Measurements from ENCODE around the gene LRCH3. TPM values are rescaled to one million over a fixed set of nuclear protein-coding genes. Genes with fewer than 3 reads are reported as not detected.

Gene LRCH3
- total RNA-seq, 1 experiment from 2014 or later = 71.8 TPM

DNA sequence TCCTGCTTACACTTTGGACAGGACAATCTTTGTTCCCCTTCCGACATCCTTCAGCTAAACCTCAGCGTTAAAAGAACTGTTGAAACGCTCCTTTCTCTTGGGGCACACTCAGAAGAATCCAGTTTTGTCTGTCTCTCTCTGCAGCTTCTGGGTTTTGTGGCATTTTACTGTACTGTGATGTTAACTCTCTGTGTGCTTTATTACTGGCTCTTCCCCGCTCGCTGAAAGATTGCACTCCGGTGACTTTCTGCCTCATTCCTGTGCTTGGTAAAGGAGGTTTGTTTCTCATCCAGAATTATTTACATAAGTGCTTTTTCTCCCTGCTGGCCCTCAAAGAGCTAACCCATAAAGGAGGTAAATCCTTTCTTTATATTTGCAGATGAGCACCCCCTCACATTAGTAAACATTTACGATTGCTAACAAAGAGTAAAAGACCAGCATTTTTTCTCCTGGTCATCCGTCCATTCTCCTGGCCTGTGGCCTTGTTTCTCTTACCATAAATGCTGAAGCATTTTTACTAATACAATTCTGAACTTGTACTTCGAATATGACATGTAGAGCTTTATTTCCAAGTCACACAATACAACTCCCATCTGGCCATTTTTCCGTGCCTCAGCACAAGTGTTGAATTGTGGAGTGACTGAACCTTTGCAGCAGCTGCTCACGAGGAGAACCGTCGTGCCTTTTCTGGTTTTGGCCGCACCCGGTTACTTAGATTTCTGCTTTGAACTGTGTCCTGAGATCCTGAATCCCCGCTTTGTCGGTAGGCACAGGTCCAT is 89.6 kb downstream of the LRCH3 start:
- CTCF ChIA-PET = no interaction called here
- no peak overlapping the region for H3K4me3 ChIP-seq (ENCODE audit: low read depth, low read length, poor library complexity, severe bottlenecking)

GRCh38 chr3:197881270-197881969 is 90.4 kb downstream of the LRCH3 start:
- TF ChIP-seq, protein P1, sequence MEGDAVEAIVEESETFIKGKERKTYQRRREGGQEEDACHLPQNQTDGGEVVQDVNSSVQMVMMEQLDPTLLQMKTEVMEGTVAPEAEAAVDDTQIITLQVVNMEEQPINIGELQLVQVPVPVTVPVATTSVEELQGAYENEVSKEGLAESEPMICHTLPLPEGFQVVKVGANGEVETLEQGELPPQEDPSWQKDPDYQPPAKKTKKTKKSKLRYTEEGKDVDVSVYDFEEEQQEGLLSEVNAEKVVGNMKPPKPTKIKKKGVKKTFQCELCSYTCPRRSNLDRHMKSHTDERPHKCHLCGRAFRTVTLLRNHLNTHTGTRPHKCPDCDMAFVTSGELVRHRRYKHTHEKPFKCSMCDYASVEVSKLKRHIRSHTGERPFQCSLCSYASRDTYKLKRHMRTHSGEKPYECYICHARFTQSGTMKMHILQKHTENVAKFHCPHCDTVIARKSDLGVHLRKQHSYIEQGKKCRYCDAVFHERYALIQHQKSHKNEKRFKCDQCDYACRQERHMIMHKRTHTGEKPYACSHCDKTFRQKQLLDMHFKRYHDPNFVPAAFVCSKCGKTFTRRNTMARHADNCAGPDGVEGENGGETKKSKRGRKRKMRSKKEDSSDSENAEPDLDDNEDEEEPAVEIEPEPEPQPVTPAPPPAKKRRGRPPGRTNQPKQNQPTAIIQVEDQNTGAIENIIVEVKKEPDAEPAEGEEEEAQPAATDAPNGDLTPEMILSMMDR (conservative IDR thresholded peaks at IDR 0.05; ENCODE audit: low read depth, low read length) = no peak
- no peak for TF ChIP-seq EZH2 (IDR thresholded peaks at IDR 0.05; ENCODE audit: borderline replicate concordance, low read depth, low read length, poor library complexity, severe bottlenecking)
- H3K27me3 ChIP-seq (replicated peaks; ENCODE audit: insufficient read depth, low read depth, low read length, poor library complexity) = no peaks in the 10 kb centered on the region
- intact Hi-C loops (cut with micrococcal nuclease; ENCODE audit: unreplicated experiment) = no loop called here
- H3K4me3 ChIP-seq (ENCODE audit: low read depth, low read length, poor library complexity, severe bottlenecking) = no peak overlapping the region
- no peaks in the 10 kb centered on the region for H3K9me3 ChIP-seq (ENCODE audit: low read depth, low read length, poor library complexity, severe bottlenecking)
- peaks cover 18% of the 10 kb centered on the region for H3K36me3 ChIP-seq (ENCODE audit: insufficient read depth, low read length, poor library complexity, severe bottlenecking)
- ChIA-PET POLR2A (ENCODE audit: low non-redundant PET) (no interaction called here), CTCF (no interaction called here)
- DNase-seq (ENCODE audit: low spot score) = peak; percentile 89
- H3K4me1 ChIP-seq (ENCODE audit: insufficient read depth, low read length, poor library complexity, severe bottlenecking) = peaks cover 41% of the 10 kb centered on the region
- no TSS peak for BruUV-seq (replicated peaks)
- H3K27ac ChIP-seq (ENCODE audit: low read depth, low read length, poor library complexity, severe bottlenecking) = peak overlapping the region; percentile 93

More for the DNA sequence above, 89.6 kb downstream of the LRCH3 start:
- peaks cover 23% of the 10 kb centered on the region for H3K36me3 ChIP-seq (ENCODE audit: insufficient read depth, low read length, poor library complexity, severe bottlenecking)
- BruUV-seq (replicated peaks) = no TSS peak
- H3K4me1 ChIP-seq (ENCODE audit: insufficient read depth, low read length, poor library complexity, severe bottlenecking) = peaks cover 41% of the 10 kb centered on the region
- no peaks in the 10 kb centered on the region for H3K27me3 ChIP-seq (replicated peaks; ENCODE audit: insufficient read depth, low read depth, low read length, poor library complexity)
- intact Hi-C loops (cut with micrococcal nuclease; ENCODE audit: unreplicated experiment) = no loop called here
- H3K27ac ChIP-seq (ENCODE audit: low read depth, low read length, poor library complexity, severe bottlenecking) = peak overlapping the region; percentile 93
- H3K9me3 ChIP-seq (ENCODE audit: low read depth, low read length, poor library complexity, severe bottlenecking) = no peaks in the 10 kb centered on the region
- DNase-seq (ENCODE audit: low spot score) = no peak
- TF ChIP-seq, protein P1 (conservative IDR thresholded peaks at IDR 0.05; ENCODE audit: low read depth, low read length) = no peak
- TF ChIP-seq EZH2 (IDR thresholded peaks at IDR 0.05; ENCODE audit: borderline replicate concordance, low read depth, low read length, poor library complexity, severe bottlenecking) = no peak
- POLR2A ChIA-PET (ENCODE audit: low non-redundant PET) = no interaction called here

DNA sequence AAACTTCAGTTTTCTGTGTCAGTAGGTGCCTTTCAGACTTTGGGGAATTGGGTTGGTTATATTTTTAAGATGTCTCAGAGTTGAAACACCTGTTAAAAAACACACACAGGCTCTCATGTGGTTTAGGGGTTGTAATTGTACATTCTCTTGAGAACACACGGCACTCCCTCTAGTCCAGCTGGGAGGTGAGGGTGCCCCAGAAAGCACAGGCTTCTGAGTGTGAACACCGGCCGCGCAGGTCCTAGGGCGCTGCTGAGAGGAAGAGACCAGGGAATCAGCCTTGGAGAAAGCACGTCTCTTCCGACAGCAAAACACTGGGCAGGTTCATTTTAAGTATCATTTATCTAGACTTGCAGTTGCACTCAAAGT is 90.9 kb downstream of the LRCH3 start:
- Histone ChIP-seq H3K27me3 (replicated peaks; ENCODE audit: insufficient read depth, low read depth, low read length, poor library complexity) (no peaks in the 10 kb centered on the region), H3K4me3 (ENCODE audit: low read depth, low read length, poor library complexity, severe bottlenecking) (no peak overlapping the region), H3K27ac (ENCODE audit: low read depth, low read length, poor library complexity, severe bottlenecking) (peak overlapping the region; percentile 93), H3K9me3 (ENCODE audit: low read depth, low read length, poor library complexity, severe bottlenecking) (no peaks in the 10 kb centered on the region), H3K36me3 (ENCODE audit: insufficient read depth, low read length, poor library complexity, severe bottlenecking) (peaks cover 16% of the 10 kb centered on the region), H3K4me1 (ENCODE audit: insufficient read depth, low read length, poor library complexity, severe bottlenecking) (peaks cover 41% of the 10 kb centered on the region)
- CTCF ChIA-PET = no interaction called here
- intact Hi-C loops (cut with micrococcal nuclease; ENCODE audit: unreplicated experiment) = no loop called here
- peak; percentile 16 for DNase-seq (ENCODE audit: low spot score)
- POLR2A ChIA-PET (ENCODE audit: low non-redundant PET) = no interaction called here
- no TSS peak for BruUV-seq (replicated peaks)
- no peak for TF ChIP-seq EZH2 (IDR thresholded peaks at IDR 0.05; ENCODE audit: borderline replicate concordance, low read depth, low read length, poor library complexity, severe bottlenecking)

Data from A673 (cell line).